ENCODE measurements around the gene SULT6B1.
"Not testable (repeated sequence)": the region's sequence is repeated elsewhere in the genome, so short reads cannot be mapped to it uniquely, and the experiment has no call there.

SULT6B1 gene

DNA sequence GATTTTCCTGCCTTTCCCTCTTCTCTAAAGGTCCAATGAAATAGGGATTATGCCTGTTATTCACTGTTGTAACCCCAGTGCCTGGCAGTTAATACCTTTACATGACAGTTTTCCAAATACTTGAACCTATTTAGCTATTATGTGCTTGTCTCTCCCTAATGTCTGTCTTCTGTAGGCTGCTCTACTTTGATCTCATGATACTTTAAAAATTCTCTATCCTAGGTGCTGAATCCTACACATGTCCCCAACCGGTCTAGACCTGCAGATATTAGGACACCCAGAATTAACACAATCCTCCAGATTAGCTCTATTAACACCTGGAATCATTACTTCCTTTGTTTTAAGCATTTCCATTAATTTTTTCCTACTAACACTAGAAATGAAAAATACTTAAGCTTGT, 35.6 kb upstream of the SULT6B1 start:
- H3K4me3 ChIP-seq (ENCODE audit: low read length), result no peak overlapping the region
- DNase-seq (ENCODE audit: low read depth), result peak; percentile 4
- TF ChIP-seq, protein P1, sequence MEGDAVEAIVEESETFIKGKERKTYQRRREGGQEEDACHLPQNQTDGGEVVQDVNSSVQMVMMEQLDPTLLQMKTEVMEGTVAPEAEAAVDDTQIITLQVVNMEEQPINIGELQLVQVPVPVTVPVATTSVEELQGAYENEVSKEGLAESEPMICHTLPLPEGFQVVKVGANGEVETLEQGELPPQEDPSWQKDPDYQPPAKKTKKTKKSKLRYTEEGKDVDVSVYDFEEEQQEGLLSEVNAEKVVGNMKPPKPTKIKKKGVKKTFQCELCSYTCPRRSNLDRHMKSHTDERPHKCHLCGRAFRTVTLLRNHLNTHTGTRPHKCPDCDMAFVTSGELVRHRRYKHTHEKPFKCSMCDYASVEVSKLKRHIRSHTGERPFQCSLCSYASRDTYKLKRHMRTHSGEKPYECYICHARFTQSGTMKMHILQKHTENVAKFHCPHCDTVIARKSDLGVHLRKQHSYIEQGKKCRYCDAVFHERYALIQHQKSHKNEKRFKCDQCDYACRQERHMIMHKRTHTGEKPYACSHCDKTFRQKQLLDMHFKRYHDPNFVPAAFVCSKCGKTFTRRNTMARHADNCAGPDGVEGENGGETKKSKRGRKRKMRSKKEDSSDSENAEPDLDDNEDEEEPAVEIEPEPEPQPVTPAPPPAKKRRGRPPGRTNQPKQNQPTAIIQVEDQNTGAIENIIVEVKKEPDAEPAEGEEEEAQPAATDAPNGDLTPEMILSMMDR (IDR thresholded peaks at IDR 0.05; ENCODE audit: insufficient read depth, low read depth, low read length, missing control alignments), result no peak

- H3K4me3 ChIP-seq (ENCODE audit: low read length), result no peak overlapping the region
- no peak for DNase-seq (ENCODE audit: low read depth)
- TF ChIP-seq, protein P1 (IDR thresholded peaks at IDR 0.05; ENCODE audit: insufficient read depth, low read depth, low read length, missing control alignments), result no peak
Measured at GRCh38 chr2:37223131-37223530, 34.7 kb upstream of the SULT6B1 start.

DNA sequence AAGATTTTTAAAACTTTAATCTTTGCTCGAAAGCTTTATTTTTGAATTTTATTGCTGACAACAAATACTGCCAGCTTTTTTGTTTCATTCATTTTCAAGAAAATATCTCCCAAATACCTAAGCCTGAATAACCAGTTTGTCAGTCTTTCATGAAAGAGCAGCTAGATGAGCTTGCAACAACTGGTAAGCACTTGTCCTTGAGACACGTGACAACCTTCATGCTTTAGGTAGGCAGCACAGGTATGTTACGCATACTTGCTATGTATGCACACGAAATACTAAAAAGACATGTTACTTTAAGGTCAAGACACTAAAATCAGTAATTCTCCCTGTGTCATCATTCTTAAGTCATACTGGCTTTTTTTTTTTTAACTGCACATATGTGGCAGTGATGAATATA, 30.6 kb upstream of the SULT6B1 start:
- TF ChIP-seq, protein P1 (IDR thresholded peaks at IDR 0.05; ENCODE audit: insufficient read depth, low read depth, low read length, missing control alignments), result no peak
- peak overlapping the region; percentile 11 for H3K4me3 ChIP-seq (ENCODE audit: low read length)
- DNase-seq (ENCODE audit: low read depth), result peak; percentile 94

GRCh38 chr2:37215250-37215649, 26.8 kb upstream of the SULT6B1 start:
- no peak for DNase-seq (ENCODE audit: low read depth)
- H3K4me3 ChIP-seq (ENCODE audit: low read length), result no peak overlapping the region
- TF ChIP-seq, protein P1 (IDR thresholded peaks at IDR 0.05; ENCODE audit: insufficient read depth, low read depth, low read length, missing control alignments), result no peak

DNA sequence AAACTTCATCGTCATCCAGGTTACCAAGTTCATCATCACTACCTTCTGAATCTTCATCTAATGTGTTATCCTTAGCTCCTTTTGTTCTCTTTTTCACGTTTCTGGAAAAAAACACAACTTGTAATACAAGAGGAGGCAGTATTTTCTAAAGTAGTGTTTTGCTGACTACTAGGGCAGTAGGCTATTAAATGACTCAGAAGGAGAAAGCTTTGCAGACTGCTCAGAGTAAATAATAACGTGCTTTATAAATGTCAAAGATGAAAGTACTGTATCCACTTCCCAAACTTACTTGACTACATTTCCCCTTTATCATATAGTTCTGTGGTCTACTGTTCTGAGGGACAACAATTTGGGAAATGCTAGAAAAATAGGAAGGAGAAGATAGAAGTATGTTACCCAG, 23.5 kb upstream of the SULT6B1 start:
- no peak for DNase-seq (ENCODE audit: low read depth)
- H3K4me3 ChIP-seq (ENCODE audit: low read length), result no peak overlapping the region
- TF ChIP-seq, protein P1 (IDR thresholded peaks at IDR 0.05; ENCODE audit: insufficient read depth, low read depth, low read length, missing control alignments), result no peak

DNA sequence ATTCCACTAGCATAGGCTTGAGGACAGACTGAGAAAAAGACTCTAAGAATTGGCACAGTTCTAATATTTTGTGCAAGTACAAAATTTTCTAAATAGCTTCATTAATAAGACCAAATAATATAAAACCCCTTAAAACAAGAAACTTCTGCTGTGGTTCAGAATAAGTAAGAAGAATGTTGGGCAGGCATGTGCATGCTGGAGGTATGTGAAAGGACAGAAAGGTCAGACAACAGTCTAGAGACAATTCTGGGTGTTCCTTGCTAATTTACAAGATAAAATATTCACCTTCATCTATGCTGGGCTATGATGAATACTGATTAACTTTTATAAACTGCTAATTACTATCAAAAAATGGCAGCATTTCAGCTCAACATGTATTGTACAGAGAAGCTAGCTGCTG, 22.7 kb upstream of the SULT6B1 start:
- TF ChIP-seq, protein P1 (IDR thresholded peaks at IDR 0.05; ENCODE audit: insufficient read depth, low read depth, low read length, missing control alignments), result no peak
- no peak overlapping the region for H3K4me3 ChIP-seq (ENCODE audit: low read length)
- no peak for DNase-seq (ENCODE audit: low read depth)

DNA sequence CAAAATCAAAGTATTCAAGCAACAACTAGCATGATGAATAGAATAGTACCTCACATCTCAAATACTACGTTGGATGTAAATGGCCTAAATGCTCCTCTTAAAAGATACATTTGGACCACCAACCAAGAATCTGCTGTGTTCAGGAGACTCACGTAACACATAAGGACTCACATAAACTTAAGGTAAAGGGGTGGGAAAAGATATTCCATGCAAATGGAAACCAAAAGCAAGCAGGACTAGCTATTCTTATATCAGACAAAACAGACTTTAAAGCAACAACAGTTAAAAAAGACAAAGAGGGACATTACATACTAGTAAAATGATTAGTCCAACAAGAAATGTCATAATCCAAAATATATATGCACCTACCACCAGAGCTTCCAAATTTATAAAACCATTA, 18.3 kb upstream of the SULT6B1 start:
- DNase-seq (ENCODE audit: low read depth); H3K4me3 ChIP-seq (ENCODE audit: low read length): not testable (repeated sequence)
